Measurements from ENCODE around the gene PTPRT. TPM values are rescaled to one million over a fixed set of nuclear protein-coding genes. Genes with fewer than 3 reads are reported as not detected.

The PTPRT gene
- total RNA-seq, 1 donor from 2014 or later = not detected

DNA sequence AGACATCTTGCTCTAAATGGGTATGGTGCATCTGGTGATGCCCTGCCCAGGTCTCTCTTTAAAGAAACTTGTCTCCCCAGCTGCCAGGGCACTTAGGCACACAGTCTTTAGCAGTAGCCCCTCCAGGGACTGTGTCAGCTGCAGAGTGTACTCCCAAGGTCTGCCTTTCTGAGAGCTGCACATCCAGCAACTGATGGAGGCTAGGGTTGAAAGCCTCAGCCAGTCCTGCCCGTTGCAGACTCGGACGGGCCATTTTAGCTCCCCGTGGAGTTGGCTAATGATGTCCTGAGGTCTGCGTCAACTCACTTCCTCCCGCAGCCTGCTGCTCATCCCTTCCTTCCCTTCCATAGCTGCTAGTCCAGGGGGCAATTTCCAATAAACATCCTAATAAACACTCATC lies 381.8 kb downstream of the PTPRT start:
- intact Hi-C loops (cut with micrococcal nuclease) = no loop called here
- Mint-ChIP-seq H3K4me1 (ENCODE audit: low read depth) (no peaks in the 10 kb centered on the region), H3K9me3 (peaks cover 8% of the 10 kb centered on the region), H3K27ac (no peak overlapping the region), H3K27me3 (ENCODE audit: insufficient read depth) (no peaks in the 10 kb centered on the region), H3K4me3 (no peak overlapping the region), H3K36me3 (ENCODE audit: low read depth) (no peaks in the 10 kb centered on the region)
- DNase-seq (ENCODE audit: low spot score) = no peak

DNA sequence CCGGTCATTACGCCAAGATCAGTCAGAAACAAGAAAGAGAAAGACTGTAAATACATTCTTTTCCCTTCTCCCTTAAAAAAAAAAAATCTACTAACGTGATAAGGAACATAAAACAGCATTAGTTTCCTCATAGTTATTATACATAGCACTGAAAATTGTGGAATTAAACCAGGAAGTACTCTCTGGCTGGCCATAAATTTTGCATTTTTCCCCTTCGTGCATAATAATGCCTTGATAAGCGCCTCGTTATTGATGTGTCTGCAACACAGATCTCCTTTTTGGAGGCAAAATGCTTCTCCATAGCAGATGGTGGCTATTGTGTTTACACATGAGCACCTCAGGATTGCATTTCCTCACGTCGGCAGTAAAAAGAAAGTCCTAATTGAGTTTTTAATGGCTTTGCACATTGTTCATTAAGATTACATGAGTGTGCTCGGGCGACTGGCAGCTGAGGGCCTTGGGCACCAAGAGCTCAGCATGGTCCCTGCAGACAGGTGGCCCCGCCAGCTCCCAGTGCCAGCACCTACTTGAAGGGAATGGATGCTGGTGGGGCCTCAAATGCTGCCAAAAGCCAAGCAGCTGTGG lies 394.5 kb downstream of the PTPRT start:
- Mint-ChIP-seq H3K27ac (no peak overlapping the region), H3K4me3 (no peak overlapping the region), H3K9me3 (peaks cover 23% of the 10 kb centered on the region), H3K36me3 (ENCODE audit: low read depth) (no peaks in the 10 kb centered on the region), H3K27me3 (ENCODE audit: insufficient read depth) (no peaks in the 10 kb centered on the region), H3K4me1 (ENCODE audit: low read depth) (no peaks in the 10 kb centered on the region)
- intact Hi-C loops (cut with micrococcal nuclease) = no loop called here
- no peak for DNase-seq (ENCODE audit: low spot score)

DNA sequence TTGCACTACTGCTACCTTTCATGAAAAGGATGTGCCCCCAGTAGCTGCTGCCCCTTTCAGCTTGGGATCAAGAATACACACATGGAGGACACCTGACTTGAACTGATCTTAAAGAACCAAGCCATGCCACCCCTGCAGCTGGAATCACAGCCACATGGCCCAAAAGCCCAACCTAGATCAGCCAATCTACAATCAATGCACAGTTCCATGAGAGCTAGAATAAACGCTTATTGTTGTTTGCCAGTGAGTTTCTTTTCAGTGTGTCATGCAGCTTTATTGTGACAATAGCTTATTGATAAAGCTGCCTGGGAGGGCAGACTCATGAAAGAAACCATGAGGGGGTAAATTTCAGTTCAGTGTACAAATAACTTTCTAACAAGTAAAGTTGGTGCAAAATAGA lies 397.7 kb downstream of the PTPRT start:
- no peaks in the 10 kb centered on the region for H3K36me3 Mint-ChIP-seq (ENCODE audit: low read depth)
- intact Hi-C loops (cut with micrococcal nuclease) = no loop called here
- no peaks in the 10 kb centered on the region for H3K4me1 Mint-ChIP-seq (ENCODE audit: low read depth)

DNA sequence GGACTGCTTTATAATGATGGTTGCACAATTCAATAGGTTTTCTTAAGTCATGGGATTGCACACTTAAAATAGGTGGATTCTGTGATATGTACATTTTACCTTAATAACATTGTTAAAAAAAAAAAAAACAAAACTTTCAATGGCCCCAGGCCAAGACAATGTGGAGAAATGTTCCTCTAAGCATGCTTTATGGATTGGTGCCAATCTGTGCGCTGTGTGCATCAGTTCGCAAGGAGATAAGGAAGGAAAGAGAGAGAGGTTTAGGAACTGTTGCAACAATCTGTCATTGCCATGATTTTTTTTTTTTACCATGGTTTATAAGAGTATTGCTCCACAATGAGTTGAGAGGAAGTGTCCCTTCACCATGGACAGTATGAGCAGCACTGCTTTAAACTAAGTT lies 399.6 kb downstream of the PTPRT start:
- Mint-ChIP-seq H3K36me3 (ENCODE audit: low read depth) (no peaks in the 10 kb centered on the region), H3K4me1 (ENCODE audit: low read depth) (no peaks in the 10 kb centered on the region), H3K27ac (no peak overlapping the region), H3K9me3 (peaks cover 10% of the 10 kb centered on the region), H3K27me3 (ENCODE audit: insufficient read depth) (no peaks in the 10 kb centered on the region), H3K4me3 (no peak overlapping the region)
- intact Hi-C loops (cut with micrococcal nuclease) = no loop called here
- DNase-seq (ENCODE audit: low spot score) = no peak

More for the DNA sequence above, 397.7 kb downstream of the PTPRT start:
- Mint-ChIP-seq H3K27ac (no peak overlapping the region), H3K4me3 (no peak overlapping the region), H3K9me3 (peaks cover 18% of the 10 kb centered on the region), H3K27me3 (ENCODE audit: insufficient read depth) (no peaks in the 10 kb centered on the region)
- DNase-seq (ENCODE audit: low spot score) = no peak

DNA sequence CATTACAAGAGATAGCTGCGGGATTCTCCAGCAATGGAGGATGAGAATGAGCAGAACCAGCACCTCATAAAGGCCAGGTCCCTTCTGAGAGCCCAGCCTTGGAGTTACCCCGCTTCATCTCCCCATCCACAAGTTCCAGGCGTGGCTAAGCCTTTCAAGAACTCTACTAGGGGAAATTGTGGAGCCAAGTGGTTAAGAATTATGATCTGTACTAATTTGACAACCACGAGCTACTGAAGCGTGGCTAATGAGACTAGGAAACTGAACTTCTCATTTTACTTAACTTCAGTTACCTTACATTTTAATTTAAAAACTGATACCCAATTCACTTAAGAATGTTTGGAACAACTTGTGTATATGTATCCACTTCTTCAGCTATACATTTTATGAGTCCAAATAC lies 401.0 kb downstream of the PTPRT start:
- Mint-ChIP-seq H3K27me3 (ENCODE audit: insufficient read depth) (no peaks in the 10 kb centered on the region), H3K9me3 (peaks cover 4% of the 10 kb centered on the region), H3K4me3 (no peak overlapping the region), H3K36me3 (ENCODE audit: low read depth) (no peaks in the 10 kb centered on the region), H3K4me1 (ENCODE audit: low read depth) (no peaks in the 10 kb centered on the region), H3K27ac (no peak overlapping the region)
- intact Hi-C loops (cut with micrococcal nuclease) = no loop called here
- DNase-seq (ENCODE audit: low spot score) = no peak

DNA sequence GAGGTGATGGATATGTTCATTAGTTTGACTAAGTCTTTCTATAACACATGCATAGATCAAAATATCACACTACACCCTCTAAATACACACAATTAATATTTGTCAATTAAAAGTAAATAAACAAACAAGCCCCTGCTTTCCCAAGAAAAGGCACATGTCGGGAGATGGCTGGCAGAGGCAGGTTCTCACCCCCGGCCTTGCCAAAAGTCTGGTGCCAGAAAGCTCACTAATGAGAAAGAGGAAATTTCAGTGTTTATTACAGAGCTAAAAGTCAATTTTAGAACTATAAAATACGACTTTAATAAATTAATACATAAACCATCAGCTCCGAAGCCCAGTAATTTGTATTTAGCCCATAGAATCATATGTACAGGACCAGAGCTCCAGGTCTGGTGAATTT lies 404.7 kb downstream of the PTPRT start:
- H3K4me1 Mint-ChIP-seq (ENCODE audit: low read depth) = no peaks in the 10 kb centered on the region
- no peaks in the 10 kb centered on the region for H3K36me3 Mint-ChIP-seq (ENCODE audit: low read depth)
- no peak for DNase-seq (ENCODE audit: low spot score)
- no peak overlapping the region for H3K27ac Mint-ChIP-seq
- H3K27me3 Mint-ChIP-seq (ENCODE audit: insufficient read depth) = no peaks in the 10 kb centered on the region
- no peak overlapping the region for H3K4me3 Mint-ChIP-seq
- peaks cover 4% of the 10 kb centered on the region for H3K9me3 Mint-ChIP-seq
- intact Hi-C loops (cut with micrococcal nuclease) = no loop called here

DNA sequence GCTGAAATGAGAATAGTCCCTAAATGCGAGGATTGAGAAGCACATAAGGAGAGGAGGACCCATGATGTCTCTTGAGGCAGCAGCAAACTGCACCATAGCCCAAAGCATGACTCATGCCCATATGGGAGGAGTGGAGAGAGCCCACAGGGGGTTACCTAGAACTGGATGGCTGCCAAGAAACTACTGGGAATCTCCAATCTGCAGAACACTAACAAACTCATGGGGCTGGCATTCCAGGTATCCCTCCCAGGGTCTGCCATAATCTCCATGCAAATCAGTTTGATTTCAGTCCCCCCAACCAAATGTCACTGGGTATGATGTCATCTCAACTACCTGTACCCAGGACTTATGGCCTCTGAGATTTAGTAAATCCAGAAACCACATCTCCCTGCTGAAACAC lies 410.5 kb downstream of the PTPRT start:
- no peak overlapping the region for H3K4me3 Mint-ChIP-seq
- H3K9me3 Mint-ChIP-seq = no peaks in the 10 kb centered on the region
- DNase-seq (ENCODE audit: low spot score) = no peak
- H3K27me3 Mint-ChIP-seq (ENCODE audit: insufficient read depth) = no peaks in the 10 kb centered on the region
- intact Hi-C loops (cut with micrococcal nuclease) = no loop called here
- no peaks in the 10 kb centered on the region for H3K4me1 Mint-ChIP-seq (ENCODE audit: low read depth)
- no peaks in the 10 kb centered on the region for H3K36me3 Mint-ChIP-seq (ENCODE audit: low read depth)
- no peak overlapping the region for H3K27ac Mint-ChIP-seq

DNA sequence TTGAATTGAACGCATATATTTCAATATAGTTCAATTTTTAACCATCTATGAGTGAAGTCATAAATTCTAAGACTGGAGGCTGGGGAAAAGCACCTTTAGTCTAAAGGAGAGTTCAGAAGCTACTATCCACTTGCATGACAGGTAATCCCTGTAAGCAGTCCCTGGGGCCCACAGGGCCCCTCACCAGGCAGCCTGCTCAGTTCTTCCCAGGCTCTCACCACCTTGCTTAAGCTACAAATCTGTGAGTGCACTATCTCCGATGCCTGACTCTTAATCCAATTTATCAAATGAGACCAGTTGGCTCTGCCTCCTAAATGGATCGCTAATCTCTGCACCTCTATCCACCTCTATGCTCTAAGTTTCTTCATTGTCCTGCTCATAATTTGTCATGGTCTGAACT lies 413.8 kb downstream of the PTPRT start:
- DNase-seq (ENCODE audit: low spot score) = no peak
- intact Hi-C loops (cut with micrococcal nuclease) = no loop called here
- Mint-ChIP-seq H3K9me3 (no peaks in the 10 kb centered on the region), H3K4me1 (ENCODE audit: low read depth) (no peaks in the 10 kb centered on the region), H3K27ac (no peak overlapping the region), H3K4me3 (no peak overlapping the region), H3K27me3 (ENCODE audit: insufficient read depth) (no peaks in the 10 kb centered on the region), H3K36me3 (ENCODE audit: low read depth) (no peaks in the 10 kb centered on the region)

DNA sequence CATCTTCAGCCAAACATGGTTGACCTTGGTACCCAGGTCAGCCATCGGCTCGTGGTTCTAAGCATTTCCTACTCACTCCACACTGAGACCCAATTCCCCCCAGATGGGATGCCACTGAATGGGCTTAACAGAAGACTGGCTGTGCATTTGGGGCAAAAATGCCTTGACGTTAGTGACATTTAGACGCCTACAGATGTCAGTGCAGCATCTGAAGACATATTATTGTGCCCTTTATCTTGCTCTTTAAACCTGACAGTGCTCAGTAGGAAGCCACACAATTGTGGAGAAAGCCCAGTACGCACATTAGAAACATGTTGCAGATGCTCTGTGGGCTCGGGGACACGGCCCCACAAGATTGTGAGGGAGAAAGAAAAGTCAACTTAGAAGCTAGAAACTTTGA lies 414.7 kb downstream of the PTPRT start:
- Mint-ChIP-seq H3K27me3 (ENCODE audit: insufficient read depth) (no peaks in the 10 kb centered on the region), H3K4me3 (no peak overlapping the region), H3K9me3 (no peaks in the 10 kb centered on the region), H3K36me3 (ENCODE audit: low read depth) (no peaks in the 10 kb centered on the region), H3K4me1 (ENCODE audit: low read depth) (no peaks in the 10 kb centered on the region), H3K27ac (no peak overlapping the region)
- intact Hi-C loops (cut with micrococcal nuclease) = no loop called here
- DNase-seq (ENCODE audit: low spot score) = no peak

DNA sequence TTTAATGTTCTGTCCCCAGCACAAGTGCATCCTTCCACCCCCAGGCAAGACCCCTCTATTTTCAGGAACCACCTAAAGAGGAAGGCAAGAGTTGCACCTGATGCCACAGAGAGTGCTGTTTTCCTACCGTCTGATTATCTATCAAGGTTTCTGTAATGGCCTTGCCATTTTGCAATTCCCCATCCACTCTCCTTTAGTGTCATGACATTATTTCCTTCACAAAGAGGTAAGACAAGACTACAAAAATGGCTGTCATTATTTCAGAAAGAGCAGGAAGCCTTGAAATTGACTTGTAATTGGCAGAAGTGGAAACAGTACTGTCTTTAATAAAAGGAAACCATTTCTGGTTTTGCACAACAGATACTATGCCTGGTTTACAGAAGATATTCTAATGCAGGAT lies 426.7 kb downstream of the PTPRT start:
- H3K9me3 Mint-ChIP-seq = no peaks in the 10 kb centered on the region
- no peak for DNase-seq (ENCODE audit: low spot score)
- no peak overlapping the region for H3K4me3 Mint-ChIP-seq
- no peaks in the 10 kb centered on the region for H3K36me3 Mint-ChIP-seq (ENCODE audit: low read depth)
- intact Hi-C loops (cut with micrococcal nuclease) = no loop called here
- peaks cover 2% of the 10 kb centered on the region for H3K27me3 Mint-ChIP-seq (ENCODE audit: insufficient read depth)
- no peak overlapping the region for H3K27ac Mint-ChIP-seq
- no peaks in the 10 kb centered on the region for H3K4me1 Mint-ChIP-seq (ENCODE audit: low read depth)

DNA sequence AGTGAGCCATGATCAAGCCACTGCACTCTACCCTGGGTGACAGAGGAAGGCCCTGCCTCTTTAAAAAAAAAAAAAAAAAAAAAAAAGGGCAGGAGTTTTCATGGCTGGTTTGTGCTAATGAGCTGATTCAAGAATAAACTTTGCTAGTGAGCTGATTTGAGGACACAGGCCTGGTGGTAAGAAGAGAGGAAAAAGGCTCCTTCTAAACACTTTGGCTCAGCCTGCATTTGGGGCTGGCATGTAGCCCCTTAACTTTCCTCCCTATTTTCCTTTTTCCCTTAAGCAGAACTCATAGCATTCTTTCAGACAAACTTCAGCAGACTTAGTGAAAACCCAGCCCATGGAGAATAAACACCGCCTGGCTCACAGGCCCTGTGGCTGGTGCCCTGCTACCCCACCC lies 432.7 kb downstream of the PTPRT start:
- Mint-ChIP-seq H3K36me3 (ENCODE audit: low read depth) (no peaks in the 10 kb centered on the region), H3K9me3 (no peaks in the 10 kb centered on the region), H3K27me3 (ENCODE audit: insufficient read depth) (no peaks in the 10 kb centered on the region), H3K27ac (no peak overlapping the region), H3K4me1 (ENCODE audit: low read depth) (no peaks in the 10 kb centered on the region), H3K4me3 (no peak overlapping the region)
- DNase-seq (ENCODE audit: low spot score) = no peak
- intact Hi-C loops (cut with micrococcal nuclease) = no loop called here

DNA sequence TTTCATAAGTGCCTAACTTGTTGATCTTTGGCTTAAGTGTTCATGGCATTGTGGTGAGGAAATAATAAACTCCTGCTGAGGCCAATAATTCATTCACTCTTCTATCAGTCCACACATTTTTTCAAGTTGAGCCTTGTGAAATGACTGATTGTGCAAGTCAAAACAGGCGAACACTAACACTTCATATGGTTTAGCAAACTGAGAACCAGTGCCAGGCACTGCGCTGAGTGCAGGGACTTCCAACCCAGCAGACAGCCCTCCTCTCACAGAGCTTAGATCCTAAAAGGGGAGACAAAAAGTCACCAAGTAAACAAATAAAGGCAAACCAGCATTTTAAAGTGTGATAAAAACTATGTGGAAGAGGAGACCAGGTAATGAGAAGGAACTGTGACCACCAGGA lies 435.0 kb downstream of the PTPRT start:
- intact Hi-C loops (cut with micrococcal nuclease) = no loop called here
- no peak overlapping the region for H3K4me3 Mint-ChIP-seq
- H3K27ac Mint-ChIP-seq = no peak overlapping the region
- no peak for DNase-seq (ENCODE audit: low spot score)
- H3K36me3 Mint-ChIP-seq (ENCODE audit: low read depth) = no peaks in the 10 kb centered on the region
- H3K27me3 Mint-ChIP-seq (ENCODE audit: insufficient read depth) = no peaks in the 10 kb centered on the region
- no peaks in the 10 kb centered on the region for H3K9me3 Mint-ChIP-seq
- no peaks in the 10 kb centered on the region for H3K4me1 Mint-ChIP-seq (ENCODE audit: low read depth)

DNA sequence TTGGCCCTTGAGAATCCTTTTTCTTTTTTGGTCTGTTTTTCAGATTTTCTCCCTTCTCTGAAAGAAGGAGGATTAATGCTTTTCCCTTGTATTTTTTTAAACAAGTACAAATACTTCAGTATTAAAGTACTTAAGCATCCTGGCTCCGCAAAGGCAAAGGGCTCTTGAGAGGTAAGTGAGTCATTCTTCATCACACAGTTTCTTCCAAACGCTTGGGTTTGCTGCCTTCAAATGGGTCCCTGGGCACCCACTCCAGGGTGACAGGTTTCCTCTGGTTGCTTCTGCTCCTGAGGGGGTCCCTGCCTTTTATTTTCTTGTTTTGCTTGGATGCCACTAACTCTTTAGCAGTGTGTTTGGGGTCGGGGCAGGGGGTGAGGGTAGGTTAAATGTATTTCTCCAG lies 437.1 kb downstream of the PTPRT start:
- Mint-ChIP-seq H3K9me3 (no peaks in the 10 kb centered on the region), H3K36me3 (ENCODE audit: low read depth) (no peaks in the 10 kb centered on the region), H3K27me3 (ENCODE audit: insufficient read depth) (no peaks in the 10 kb centered on the region), H3K4me1 (ENCODE audit: low read depth) (no peaks in the 10 kb centered on the region), H3K27ac (no peak overlapping the region), H3K4me3 (no peak overlapping the region)
- DNase-seq (ENCODE audit: low spot score) = no peak
- intact Hi-C loops (cut with micrococcal nuclease) = no loop called here

DNA sequence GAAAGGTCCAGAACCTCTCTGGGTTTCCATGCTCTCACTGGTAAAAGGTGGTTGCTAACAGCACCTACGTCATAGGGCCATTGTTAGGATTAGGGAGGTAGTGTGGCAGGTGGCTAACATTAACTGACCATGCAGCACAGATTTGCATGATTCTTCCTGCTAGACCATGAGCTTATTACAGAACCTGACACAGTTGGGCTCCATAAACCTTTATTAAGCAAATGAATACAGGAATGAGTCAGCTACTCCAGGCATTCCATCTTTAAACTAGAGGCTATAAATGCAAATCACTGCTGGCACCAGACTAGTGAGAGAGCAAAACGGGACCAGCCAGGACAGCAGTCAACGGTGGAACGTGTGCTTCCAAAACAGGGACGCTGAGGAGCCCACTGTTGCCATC lies 440.1 kb downstream of the PTPRT start:
- no peaks in the 10 kb centered on the region for H3K36me3 Mint-ChIP-seq (ENCODE audit: low read depth)
- DNase-seq (ENCODE audit: low spot score) = no peak
- intact Hi-C loops (cut with micrococcal nuclease) = no loop called here
- H3K4me3 Mint-ChIP-seq = no peak overlapping the region
- no peak overlapping the region for H3K27ac Mint-ChIP-seq
- H3K27me3 Mint-ChIP-seq (ENCODE audit: insufficient read depth) = no peaks in the 10 kb centered on the region
- no peaks in the 10 kb centered on the region for H3K9me3 Mint-ChIP-seq
- H3K4me1 Mint-ChIP-seq (ENCODE audit: low read depth) = no peaks in the 10 kb centered on the region

Measured in activated T-helper 1 cell treated with anti-CD3 and anti-CD28 coated beads, Interleukin-12 subunit alpha, Interleukin-12 subunit beta, Interleukin-2, Interleukin-4 antibody, amounts not matched to agents 30 ng/mL and 10 ng/mL and 1 ng/mL, durations not matched to agents 14 hours and 24 hours and 36 hours (primary cell).